Measurements from ENCODE around the gene MEI1. TPM values are rescaled to one million over a fixed set of nuclear protein-coding genes. Genes with fewer than 3 reads are reported as not detected.

The MEI1 gene
- total and polyA plus RNA-seq, 12 donors = 0.36 to 3.7 (median 1.3) TPM; not detected in 1

DNA sequence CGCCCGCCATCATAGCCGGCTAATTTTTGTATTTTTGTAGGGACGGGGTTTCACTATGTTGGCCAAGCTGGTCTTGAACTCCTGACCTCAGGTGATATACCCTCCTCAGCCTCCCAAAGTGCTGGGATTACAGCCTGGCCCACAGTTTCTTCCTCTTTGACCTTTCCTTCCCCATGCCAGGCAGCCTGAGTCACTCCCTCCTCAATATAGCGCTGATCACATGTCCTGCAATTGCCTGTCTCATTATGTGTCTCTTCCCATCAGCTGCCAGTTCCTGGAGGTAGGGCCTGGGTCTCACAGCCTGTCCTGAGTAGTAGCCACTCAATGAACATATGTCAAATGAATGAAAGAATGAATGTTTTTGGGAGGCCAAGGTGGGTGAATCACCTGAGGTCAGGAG is 58.2 kb downstream of the MEI1 start:
- intact Hi-C loops (cut with DNase I) = no loop called here
- no peak overlapping the region for H3K4me3 ChIP-seq
- no peaks in the 10 kb centered on the region for H3K36me3 ChIP-seq (replicated peaks in 1 of 2)
- 88 to 92% (median 89%) methylated on average over 5 of the region's 5 CpGs for WGBS, 4 donors
- no peak for DNase-seq
- H3K4me1 ChIP-seq (replicated peaks in 1 of 2) = no peaks in the 10 kb centered on the region
- no peaks in the 10 kb centered on the region for H3K9me3 ChIP-seq (replicated peaks in 1 of 3)
- H3K27ac ChIP-seq = no peak overlapping the region
- no peaks in the 10 kb centered on the region for H3K27me3 ChIP-seq
- TF ChIP-seq, protein P1, sequence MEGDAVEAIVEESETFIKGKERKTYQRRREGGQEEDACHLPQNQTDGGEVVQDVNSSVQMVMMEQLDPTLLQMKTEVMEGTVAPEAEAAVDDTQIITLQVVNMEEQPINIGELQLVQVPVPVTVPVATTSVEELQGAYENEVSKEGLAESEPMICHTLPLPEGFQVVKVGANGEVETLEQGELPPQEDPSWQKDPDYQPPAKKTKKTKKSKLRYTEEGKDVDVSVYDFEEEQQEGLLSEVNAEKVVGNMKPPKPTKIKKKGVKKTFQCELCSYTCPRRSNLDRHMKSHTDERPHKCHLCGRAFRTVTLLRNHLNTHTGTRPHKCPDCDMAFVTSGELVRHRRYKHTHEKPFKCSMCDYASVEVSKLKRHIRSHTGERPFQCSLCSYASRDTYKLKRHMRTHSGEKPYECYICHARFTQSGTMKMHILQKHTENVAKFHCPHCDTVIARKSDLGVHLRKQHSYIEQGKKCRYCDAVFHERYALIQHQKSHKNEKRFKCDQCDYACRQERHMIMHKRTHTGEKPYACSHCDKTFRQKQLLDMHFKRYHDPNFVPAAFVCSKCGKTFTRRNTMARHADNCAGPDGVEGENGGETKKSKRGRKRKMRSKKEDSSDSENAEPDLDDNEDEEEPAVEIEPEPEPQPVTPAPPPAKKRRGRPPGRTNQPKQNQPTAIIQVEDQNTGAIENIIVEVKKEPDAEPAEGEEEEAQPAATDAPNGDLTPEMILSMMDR (IDR thresholded peaks at IDR 0.05) = no peak
- TF ChIP-seq POLR2A (IDR thresholded peaks at IDR 0.05) = no peak

DNA sequence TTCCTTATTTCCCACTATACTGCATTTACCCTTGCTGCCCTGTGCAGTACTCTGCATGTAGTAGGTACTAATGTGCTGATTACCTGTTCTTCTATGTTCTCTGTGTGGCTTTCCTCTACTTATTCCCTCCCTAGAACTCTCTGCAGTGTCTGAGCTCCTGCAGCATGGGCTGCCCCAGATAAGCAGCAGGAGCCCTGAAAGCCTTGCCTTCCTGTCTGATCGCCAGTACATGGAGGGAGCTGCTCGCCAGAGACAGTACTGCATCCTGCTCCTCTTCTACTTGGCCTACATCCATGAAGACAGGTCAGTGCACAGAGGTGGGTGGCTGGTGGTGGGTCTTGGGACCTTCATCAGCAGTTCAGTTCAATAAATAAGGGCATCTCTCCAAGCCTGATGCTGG is 58.9 kb downstream of the MEI1 start:
- Histone ChIP-seq H3K4me3 (no peak overlapping the region), H3K4me1 (replicated peaks in 1 of 2) (no peaks in the 10 kb centered on the region), H3K9me3 (replicated peaks in 1 of 3) (no peaks in the 10 kb centered on the region), H3K36me3 (replicated peaks in 1 of 2) (no peaks in the 10 kb centered on the region), H3K27me3 (no peaks in the 10 kb centered on the region), H3K27ac (no peak overlapping the region)
- no peak for TF ChIP-seq POLR2A (IDR thresholded peaks at IDR 0.05)
- TF ChIP-seq, protein P1 (IDR thresholded peaks at IDR 0.05) = no peak
- intact Hi-C loops (cut with DNase I) = no loop called here
- DNase-seq = no peak
- 59 to 93% (median 85%) methylated on average over 2 of the region's 2 CpGs for WGBS, 4 donors

DNA sequence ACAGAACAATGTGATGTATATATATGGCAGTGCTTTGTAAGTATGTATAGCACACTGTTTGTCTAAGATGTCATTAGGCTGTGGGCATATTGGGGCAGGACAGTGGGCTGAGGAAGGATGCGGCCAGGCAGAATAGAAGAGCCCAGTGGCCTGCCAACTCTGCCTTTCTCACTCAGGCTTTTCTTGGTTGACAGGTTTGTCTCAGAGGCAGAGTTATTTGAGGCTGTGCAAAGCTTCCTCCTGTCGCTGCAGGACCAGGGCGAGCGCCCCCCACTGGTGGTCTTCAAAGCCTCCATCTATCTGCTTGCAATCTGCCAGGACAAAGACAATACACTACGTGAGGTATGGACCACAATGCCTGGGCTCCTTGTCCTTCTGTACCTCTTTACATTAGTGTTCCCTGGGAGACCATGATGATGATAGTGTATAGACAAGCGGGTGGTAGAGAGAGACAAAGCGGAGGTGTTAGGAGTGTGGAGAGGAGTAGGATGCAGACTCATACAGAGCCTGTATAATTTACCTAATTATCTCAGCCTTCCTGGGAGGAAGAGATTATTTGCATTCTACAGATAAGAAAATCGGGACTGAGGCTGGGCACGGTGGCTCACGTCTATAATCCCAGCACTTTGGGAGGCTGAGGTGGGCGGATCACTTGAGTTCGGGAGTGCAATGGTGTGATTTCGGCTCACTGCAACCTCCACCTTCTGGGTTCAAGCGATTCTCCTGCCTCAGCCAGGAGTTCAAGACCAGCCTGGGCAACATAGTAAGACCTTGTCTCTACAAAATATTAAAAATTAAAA is 63.9 kb downstream of the MEI1 start:
- Histone ChIP-seq H3K4me3 (no peak overlapping the region), H3K9me3 (replicated peaks in 1 of 3) (no peaks in the 10 kb centered on the region), H3K36me3 (replicated peaks in 1 of 2) (no peaks in the 10 kb centered on the region), H3K27ac (no peak overlapping the region), H3K4me1 (replicated peaks in 1 of 2) (no peaks in the 10 kb centered on the region), H3K27me3 (no peaks in the 10 kb centered on the region)
- TF ChIP-seq, protein P1 (IDR thresholded peaks at IDR 0.05) = peak in 2 of 6 experiments; percentile 8 to 26
- no peak for TF ChIP-seq POLR2A (IDR thresholded peaks at IDR 0.05)
- peak in 2 of 7 donors; percentile 20 to 28 for DNase-seq
- WGBS, 4 donors = 70 to 76% (median 74%) methylated on average over 13 to 14 of the region's 14 CpGs
- intact Hi-C loops (cut with DNase I) = no loop called here

DNA sequence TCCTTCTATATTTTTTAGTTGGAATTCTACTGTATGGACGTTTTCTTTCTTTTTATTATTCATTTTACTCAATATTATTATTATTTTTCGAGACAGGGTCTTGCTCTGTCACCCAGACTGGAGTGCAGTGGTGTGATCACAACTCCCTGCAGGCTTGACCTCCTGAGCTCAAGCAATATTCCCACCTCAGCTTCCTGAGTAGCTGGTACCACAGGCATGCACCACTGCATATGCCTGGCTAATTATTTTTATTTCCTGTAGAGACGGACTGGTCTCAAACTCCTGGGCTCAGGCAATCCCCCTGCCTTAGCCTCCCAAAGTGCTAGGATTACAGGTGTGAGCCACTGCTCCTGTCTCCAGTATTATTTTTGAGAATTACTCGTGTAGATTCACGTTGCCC is 67.2 kb downstream of the MEI1 start:
- H3K9me3 ChIP-seq (replicated peaks in 1 of 3) = no peaks in the 10 kb centered on the region

More for the DNA sequence above, 67.2 kb downstream of the MEI1 start:
- no peak for DNase-seq
- H3K4me1 ChIP-seq (replicated peaks in 1 of 2) = no peaks in the 10 kb centered on the region
- intact Hi-C loops (cut with DNase I) = no loop called here
- H3K36me3 ChIP-seq (replicated peaks in 1 of 2) = no peaks in the 10 kb centered on the region
- no peaks in the 10 kb centered on the region for H3K27me3 ChIP-seq
- TF ChIP-seq, protein P1 (IDR thresholded peaks at IDR 0.05) = no peak
- TF ChIP-seq POLR2A (IDR thresholded peaks at IDR 0.05) = no peak
- H3K4me3 ChIP-seq = no peak overlapping the region
- no peak overlapping the region for H3K27ac ChIP-seq
- WGBS, 4 donors = 54 to 69% (median 62%) methylated on average over 5 of the region's 5 CpGs
